Stimulated activated naive CD4-positive, alpha-beta T cell treated with Interleukin-2 at 50 U/mL for 16 hours (primary cell): ENCODE data around the gene MYCL.
"Not testable (repeated sequence)": the region's sequence is repeated elsewhere in the genome, so short reads cannot be mapped to it uniquely, and the experiment has no call there.

Source experiments
- DNase-seq: peaks from one replicate; lab custom pipeline; 2025; lab: John Stamatoyannopoulos, UW

Gene MYCL

GRCh38 chr1:39890273-39890672 lies 11.4 kb downstream of the MYCL start:
- no peak for DNase-seq

DNA sequence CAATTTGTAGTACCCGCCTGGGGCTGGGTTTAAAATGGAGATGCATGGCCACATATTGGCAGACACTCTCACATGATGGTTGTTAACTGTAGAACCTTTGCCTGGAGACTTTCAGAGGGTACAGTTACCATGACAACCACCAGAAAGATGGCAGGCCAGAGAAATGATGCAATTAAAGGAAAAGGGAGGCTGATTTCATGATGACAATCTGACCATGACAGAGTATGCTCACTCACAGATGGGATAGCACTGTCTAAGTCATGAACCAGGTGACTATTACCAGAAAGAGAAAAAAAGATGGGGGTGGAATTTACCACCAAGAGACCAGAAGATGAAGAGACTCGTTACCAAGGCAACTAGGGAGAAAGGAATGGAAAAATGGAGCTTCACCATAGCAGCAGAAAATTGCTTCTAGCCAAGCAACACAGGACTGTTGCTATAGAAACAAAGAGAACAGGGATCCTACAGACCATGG lies 14.9 kb downstream of the MYCL start:
- DNase-seq, result no peak

DNA sequence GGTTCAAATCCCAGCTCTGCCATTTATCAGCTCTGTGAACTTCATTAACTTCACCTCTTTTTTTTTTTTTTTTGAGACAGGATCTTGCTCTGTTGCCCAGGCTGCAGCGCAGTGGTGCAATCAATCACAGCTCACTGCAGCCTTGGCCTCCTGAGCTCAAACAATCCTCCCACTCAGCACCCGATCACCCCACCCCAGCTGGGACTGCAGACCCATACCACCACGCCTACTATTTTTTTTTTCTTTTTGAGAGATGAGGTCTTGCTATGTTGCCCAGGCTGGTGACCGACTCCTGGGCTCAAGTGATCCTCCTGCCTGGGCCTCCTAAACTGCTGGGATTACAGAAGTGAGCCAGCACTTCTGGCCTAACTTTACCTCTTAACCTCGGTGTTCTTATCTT lies 16.2 kb downstream of the MYCL start:
- no peak for DNase-seq

GRCh38 chr1:39882152-39882551 lies 19.6 kb downstream of the MYCL start:
- no peak for DNase-seq

- no peak for DNase-seq
Measured at GRCh38 chr1:39877980-39878956, 23.4 kb downstream of the MYCL start.

DNA sequence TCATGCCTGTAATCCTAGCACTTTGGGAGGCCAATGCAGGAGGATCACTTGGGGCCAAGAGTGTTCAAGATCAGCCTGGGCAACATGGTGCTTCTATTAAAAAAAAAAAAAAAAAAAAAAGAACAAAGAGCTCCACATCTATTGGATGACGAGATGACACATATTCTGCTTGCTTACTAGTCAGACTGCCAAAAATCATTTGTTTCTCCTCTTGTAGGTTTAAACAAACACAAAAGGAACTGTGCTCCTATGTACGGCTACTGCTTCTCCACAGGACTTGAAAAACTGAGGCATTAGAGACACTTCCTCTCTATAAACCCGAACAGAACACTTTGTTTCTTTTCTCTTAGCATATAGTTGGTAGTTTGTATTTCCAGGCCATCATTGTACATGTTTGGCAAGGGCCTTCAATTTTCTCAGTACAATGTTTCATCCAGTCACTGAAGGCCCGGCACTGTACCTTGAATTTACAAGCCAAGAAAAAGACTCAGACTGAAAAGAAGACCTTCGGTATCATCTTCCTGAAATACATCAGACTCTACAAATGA lies 24.4 kb downstream of the MYCL start:
- no peak for DNase-seq

DNA sequence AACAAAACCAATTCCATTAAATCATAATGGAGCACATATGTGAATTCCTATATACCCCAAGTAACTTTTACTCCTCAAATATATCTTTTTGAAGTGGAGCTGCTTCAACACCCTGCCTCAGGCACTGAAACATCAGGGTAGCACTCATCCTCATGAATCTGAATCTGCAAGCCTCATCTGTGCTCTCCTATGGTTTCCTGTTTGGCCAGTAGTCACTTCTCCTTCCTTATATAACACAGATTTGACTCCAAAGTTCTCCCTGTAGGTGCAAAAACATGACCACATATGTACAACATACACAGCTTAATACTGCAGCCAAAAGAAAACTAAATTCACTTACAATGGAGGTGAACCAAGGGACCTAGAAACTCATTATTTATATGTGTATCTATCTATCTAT lies 25.6 kb downstream of the MYCL start:
- DNase-seq, result no peak

GRCh38 chr1:39872698-39873097 lies 29.0 kb downstream of the MYCL start:
- DNase-seq, result no peak

DNA sequence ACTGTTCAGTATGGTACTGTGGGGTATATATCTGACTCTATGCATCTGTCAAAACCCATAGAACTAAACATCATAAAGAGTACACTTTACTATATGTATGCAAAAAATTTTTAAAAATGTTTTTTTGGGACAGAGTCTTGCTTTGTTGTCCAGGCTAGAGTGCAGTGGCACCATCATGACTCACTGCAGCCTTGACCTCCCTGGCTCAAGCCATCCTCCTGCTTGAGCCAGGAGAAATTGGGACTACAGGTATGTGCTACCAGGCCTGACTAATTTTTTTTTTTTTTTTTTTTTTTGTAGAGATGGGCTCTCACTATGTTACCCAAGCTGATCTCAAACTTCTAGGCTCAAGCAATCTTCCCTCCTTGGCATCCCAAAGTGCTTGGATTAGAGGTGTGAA lies 29.9 kb downstream of the MYCL start:
- DNase-seq, result no peak

DNA sequence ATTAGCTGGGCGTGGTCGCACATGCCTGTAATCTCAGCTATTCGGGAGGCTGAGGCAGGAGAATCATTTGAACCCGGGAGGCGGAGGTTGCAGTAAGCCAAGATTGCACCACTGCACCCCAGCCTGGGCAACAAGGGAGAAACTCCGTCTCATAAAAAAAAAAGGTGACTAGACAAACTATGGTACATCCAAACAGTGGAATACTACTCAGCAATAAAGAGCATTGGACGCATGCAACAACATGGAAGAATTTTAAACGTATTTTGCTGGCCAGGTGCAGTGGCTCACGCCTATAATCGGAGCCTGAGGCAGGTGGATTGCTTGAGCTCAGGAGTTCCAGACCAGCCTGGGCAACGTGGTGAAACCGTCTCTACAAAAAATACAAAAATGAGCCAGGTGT lies 30.7 kb downstream of the MYCL start:
- DNase-seq, result not testable (repeated sequence)

GRCh38 chr1:39869538-39870112 lies 32.1 kb downstream of the MYCL start:
- DNase-seq, result not testable (repeated sequence)

GRCh38 chr1:39866767-39867166 lies 35.0 kb downstream of the MYCL start:
- DNase-seq, result no peak

GRCh38 chr1:39865762-39866161 lies 36.0 kb downstream of the MYCL start:
- DNase-seq, result no peak

GRCh38 chr1:39863177-39863576 lies 38.5 kb downstream of the MYCL start:
- no peak for DNase-seq

- DNase-seq, result no peak
Measured at GRCh38 chr1:39861003-39861402, 40.7 kb downstream of the MYCL start.

GRCh38 chr1:39859859-39860812 lies 41.6 kb downstream of the MYCL start:
- no peak for DNase-seq

DNA sequence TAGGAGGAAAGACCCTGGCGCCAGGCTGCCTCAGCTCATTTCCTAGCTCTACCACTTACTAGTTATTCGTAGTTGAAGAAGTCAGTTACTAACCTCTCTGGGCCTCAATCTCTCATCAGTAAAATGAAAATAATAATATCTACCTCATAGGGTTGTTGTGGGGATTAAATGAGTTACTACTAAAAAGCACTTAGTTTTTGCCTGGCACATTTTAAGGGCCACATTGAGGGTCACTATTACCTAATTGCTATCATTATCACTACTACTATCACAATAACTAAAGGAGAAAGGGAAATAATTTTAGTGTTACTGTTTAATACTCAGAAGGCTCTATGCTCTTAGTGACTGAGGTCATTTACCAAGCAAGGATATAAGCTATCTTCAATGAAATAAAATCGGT lies 43.4 kb downstream of the MYCL start:
- DNase-seq, result no peak

- no peak for DNase-seq
Measured at GRCh38 chr1:39857126-39857878, 44.4 kb downstream of the MYCL start.

GRCh38 chr1:39854738-39855137 lies 47.0 kb downstream of the MYCL start:
- no peak for DNase-seq

GRCh38 chr1:39854314-39854713 lies 47.4 kb downstream of the MYCL start:
- DNase-seq, result no peak

DNA sequence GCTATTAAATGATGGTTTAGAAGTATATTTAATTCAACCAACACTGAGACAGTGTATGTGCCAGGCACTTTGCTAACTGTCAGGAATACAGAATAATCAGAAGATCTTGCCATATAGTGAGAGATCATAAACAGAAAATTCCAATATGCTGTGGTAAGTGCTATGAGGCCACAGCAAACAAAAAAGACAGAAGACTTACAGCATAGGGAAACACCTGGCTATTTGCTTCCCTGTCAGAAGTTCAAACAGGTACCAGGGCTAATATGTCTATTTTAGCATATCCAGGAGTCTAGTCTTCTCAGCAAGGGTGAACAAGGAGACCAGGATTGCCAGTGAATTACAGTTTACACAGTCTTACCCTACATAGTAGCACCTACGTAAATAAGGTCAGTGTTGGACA lies 48.8 kb downstream of the MYCL start:
- DNase-seq, result no peak
